GM12873 (cell line): ENCODE data around the gene STK11.

Source experiments
- CTCF ChIP-seq: IDR thresholded peaks from 2 replicates; pipeline ENCODE4 v1.5.1; 2012; ENCODE audit warnings: low read depth, mild to moderate bottlenecking, moderate library complexity, low read length, control low read depth; ENCODE audit not compliant: insufficient read depth; ENCODE audit errors: missing control alignments

Gene STK11

DNA sequence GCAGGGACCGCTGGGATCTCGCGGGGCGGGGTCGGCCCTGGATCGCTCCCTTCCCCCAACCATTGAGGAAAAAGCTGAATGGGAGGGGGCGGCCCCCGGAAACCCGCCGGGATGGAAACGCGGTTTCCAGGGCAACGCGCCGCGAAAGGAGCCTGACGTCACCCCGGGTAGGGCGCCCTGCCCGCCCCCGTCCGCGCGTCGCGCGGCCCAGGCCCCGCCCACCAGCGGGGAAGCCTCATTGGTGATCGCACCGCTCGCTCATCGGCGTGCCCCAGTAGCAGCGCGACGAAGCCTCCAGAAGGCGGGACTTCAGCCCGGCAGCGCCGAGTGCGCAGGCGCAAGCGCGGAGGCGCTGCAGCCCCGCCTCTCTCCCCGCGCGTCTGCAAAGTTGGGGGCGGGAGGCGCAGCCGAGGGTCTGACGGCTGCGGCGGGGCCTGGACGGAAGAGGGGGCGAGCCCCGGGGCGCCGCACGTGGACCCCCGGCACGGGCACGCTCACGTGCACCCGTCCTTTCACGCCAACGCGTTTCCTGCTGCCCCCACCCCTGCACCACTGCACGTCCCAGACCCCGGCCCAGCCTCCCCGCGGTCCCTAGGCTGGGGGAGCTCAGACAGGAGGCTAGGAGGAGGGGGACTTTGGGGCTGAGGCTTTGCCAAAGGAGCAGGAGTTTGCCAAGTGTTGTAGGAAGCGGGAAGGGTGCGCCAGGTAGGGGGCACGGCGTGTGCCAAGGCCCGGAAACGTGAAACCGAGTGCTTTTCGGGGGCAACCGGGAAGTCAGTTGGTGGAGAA is 55.4 kb downstream of the STK11 start:
- no peak for TF ChIP-seq CTCF

- TF ChIP-seq CTCF, result peak; percentile 42
These were observed 55.9 kb downstream of the STK11 start for GRCh38 chr19:1261538-1261797.

DNA sequence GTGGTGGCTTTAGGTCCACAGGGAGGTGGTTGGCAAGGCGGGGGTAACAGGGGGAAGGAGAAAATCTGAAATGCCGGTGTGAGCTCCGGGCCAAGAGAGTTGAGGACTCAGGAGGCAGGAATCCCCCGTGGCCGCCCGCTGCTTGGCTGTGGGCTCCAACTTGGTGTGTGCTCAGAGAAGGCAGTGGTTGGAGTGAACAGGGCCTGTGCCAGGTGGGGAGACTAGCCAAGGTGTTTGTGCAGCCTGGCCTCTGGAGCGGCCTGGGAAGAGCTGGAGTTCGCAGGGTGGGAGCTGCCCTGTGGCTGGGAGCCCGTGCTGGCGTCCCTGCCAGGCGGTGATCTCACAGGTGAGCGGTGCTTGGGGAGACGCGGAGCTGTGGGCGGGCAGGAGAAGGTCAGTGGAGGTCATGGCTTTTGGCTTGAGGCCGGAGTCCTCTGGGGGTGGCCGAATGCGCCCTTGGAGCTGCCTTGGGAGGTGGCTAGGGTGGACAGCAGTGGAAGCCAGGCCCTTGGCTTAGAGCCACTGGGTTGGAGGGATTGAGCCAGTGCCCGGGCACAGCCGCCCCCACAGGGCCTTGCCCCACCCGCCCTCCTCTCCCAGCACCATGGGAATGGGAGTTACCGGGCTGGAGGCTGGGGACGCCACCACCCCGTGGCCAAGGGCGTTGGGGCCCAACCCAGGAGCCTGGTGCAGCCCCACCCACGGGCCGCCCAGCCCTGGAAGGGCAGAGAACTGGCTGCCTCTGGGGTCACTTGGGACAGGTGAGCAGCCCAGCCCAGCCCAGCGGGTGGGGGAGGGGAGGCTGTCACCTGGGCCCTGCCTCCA is 56.4 kb downstream of the STK11 start:
- TF ChIP-seq CTCF, result no peak

- no peak for TF ChIP-seq CTCF
These were observed 57.1 kb downstream of the STK11 start for GRCh38 chr19:1262623-1263123.

GRCh38 chr19:1263188-1263587 is 57.6 kb downstream of the STK11 start:
- TF ChIP-seq CTCF, result no peak

DNA sequence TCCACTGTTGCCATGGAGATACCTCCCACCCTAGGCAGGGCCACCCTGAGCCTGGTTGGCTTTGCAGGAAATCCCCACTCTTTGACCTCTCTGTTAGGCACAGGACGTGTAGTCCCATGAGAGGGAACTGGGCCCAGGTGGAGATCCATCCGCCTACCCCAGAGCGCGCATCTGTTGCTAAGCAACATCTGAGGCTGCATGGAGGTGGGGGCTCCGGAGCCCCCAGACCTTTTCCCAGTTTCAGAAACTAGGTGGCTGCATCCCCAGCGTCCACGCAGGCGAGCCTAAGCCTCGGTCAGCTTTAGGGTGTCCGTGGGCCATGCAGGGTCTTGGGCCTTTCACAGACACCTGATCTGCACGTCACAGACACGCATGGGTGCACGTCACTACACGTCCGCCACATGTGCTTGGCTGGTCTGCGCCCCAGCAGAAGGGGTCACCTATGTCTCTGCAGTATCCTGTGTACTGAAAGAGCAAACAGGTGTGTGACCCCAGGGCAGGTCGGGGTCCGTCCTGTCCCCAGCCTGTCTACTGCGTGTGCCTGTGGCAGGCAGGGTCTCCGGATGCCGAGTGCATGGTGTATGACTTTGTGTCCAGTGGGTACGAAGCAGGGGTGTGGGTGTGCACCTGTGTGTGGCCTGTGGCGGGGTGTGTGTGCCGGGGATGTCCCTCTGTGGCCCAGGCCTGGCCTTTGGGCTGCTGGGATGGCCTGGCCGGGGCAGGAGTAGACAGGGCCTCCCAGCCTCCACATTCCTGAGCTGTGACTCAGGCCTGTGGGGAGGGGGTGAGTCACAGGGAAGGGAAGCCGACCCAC is 59.4 kb downstream of the STK11 start:
- TF ChIP-seq CTCF, result no peak
